SK-MEL-5 (cell line): ENCODE results near the gene SYCP3. TPM values are rescaled to one million over a fixed set of nuclear protein-coding genes. Genes with fewer than 3 reads are reported as not detected.
"Not testable (repeated sequence)": the region's sequence is repeated elsewhere in the genome, so short reads cannot be mapped to it uniquely, and the experiment has no call there.

Source experiments
- DNase-seq: peaks from one replicate; pipeline ENCODE4 v3.0.0-alpha.2; 2016; ENCODE audit warnings: low read depth, low spot score
- in situ Hi-C: cut with HindIII; loops from 2 replicates; pipeline ENCODE4 v1.10.0; 2016; ENCODE audit warnings: low sequenced_read_pairs, high pct_unique_total_duplicates, low pct_unique_long_range_greater_than_20kb
- total RNA-seq: library from RNA; depleted of rRNA; stranded (reverse); fragments of >200 nt; shearing (Covaris generic); gene quantifications from 2 replicates; pipeline ENCODE4 v1.2.3, GENCODE V29; 2014

SYCP3 gene
- total RNA-seq, 1 experiment from 2014 or later: 0.63 TPM

DNA sequence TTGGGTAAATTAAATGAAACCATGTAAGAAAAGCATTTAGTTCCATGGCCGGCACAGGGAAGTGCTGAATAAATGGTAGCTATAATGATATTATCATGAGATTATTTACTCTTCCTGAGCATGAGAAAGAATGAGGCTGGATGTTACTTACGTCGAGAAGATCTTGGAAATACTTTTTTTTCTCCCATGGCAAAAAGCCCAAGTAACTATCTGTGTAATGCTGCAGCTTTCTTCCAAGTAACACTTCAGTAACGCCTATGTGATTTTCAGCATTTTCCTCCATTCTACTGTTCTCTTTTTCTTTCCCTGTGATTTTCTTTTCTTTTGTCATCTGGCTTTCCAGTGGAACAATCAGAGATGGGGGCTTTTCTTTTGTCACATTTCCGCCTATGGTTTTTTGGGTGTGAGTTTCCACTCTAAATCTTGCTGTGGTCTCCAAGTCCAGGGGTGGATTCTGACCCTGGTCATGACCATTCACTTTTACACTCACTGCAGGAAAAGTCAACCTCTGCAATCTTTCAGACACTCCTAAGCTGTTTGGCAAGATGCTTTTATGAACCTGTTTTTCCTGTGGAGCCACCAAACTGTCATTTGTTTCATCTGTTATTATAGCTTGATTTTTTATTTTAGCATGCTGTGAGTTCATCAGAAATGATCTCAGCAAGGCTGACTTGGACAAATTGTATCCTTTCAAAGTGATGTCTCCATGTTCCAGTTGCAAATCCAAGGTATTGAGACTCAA lies 25.0 kb upstream of the SYCP3 start:
- in situ Hi-C loops: no loop called here
- DNase-seq: no peak

DNA sequence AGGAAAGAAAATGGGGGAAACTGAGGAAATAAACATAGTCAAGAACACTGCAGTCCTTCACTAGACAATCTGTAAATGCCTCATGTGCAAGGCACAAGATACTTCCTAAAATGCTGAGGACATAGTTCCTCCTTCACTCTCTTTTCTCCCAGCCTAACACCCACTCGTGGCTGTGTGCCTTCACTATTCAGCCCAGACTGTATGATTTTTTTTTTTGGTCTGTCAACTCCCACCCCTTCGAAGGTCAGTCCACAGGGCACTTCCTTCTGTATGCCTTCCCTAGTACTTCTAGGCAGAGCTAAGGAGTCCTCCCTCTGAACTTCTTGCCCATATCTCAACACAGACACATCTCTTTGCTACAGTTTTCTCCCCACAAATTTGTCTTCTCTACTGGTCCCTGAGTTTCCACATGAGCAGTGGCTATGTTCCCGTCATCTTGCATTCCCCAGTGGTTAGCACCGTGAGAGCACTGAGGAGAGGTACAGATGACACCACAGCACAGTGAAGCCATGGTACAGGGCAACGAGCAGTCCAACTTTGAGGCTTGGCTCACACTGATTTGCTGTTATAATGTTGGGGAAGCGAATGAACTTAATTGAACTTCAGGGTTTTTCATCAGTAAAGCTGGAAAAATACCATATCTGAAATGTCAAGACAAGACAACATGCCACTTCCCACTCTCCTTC lies 24.1 kb upstream of the SYCP3 start:
- in situ Hi-C loops: no loop called here
- DNase-seq: no peak

DNA sequence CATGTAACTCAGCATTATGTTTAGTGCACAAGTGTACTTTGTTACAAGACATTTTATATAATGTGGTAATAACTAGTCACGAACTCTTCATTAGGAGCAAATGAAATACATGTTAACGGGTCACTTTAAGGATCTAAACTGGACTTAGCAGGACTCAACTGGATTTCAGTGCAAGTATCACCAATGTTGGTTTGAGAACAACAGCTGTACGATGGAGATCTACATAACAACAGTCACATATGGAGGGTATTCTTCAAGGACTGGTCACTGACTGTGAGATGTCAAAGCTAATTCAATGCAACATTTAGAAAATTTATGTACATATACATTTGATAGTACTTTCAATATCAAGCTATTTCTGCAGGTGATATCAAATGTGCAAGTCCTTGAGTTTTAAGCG lies 22.5 kb upstream of the SYCP3 start:
- DNase-seq: no peak
- in situ Hi-C loops: no loop called here

DNA sequence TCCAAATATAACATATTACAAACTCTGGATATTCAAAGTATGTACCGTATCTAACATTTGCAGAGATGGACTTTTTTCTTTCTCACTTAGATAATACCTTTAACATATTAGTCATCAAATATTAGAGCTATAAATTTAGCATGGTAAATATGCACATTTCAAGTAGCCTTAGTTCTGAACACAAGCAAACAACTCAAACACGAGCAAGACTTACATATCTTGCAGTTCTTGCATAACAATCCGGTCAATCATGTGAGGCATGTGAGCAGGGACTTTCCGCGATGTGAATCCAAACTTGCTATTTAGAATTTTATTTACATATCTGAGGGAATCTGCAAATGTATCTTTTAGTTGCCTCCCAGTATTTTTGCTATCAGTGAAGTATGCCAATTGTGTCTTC lies 22.1 kb upstream of the SYCP3 start:
- DNase-seq: no peak
- in situ Hi-C loops: no loop called here

DNA sequence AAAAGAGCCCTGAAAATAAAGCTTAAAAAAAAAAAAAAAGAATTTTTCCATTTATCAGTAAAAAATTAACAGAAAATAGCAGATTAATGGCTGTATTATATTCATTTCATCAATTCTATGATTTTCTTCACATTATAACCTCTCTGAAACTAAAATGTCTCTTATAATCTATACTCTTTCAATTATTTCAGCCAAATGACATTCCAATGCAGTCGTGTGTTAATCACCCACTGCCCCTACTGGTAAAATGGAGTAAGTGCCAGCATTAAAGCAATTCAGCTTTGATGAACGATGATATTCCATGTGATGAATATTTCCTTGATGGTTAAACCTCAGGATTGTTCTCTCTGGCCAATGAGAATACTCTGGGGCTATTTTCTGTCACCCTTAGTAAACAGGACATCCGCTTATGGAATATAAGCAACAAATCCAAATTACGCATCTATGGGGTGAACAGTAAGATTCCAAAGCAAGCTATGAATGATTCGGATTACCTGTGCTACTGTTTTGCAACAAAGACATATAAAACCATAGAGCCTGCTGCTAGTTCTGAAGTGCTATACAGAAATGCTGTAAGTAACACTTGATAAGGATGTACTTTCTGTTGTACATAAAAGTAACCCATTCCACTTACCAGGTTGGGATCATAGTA lies 20.3 kb upstream of the SYCP3 start:
- in situ Hi-C loops: no loop called here
- peak; percentile 72 for DNase-seq

DNA sequence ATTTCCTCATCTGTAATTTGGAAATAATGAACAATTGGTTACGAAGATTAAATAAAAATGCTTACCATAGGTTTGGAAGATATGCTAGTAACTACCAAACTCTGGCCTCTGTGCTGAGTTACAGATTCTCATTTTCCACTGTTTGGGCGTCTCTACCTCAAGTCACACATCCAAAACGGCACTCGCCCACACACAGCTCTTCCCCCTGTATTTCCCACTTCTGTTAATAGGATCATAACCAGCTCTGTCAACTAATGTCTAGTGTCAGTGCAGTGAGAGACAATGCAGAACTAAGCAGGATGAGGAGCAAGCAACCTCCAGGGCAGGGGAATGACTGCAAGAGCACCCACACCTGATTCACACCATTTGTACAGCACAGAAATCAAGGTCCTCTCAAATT lies 10.9 kb upstream of the SYCP3 start:
- in situ Hi-C loops: no loop called here
- no peak for DNase-seq

DNA sequence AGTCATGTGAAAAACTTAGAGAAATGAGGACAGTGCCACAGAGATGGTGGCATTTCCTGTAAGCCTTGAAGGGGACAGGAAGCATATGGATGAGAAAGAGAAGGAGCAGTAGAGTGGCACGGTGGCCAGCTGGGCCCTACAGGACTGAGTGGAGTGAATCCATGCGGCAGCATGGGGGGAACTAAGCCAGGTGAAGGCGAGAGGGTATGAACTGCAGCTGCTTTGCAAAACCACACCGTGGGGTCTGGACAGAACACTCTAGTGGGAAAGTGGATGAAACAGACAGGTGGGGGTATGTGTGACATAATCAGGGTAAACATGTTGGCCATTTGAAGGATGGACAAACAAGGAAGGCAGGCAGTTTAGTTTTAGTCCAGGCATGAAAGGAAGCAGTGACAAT lies 10.4 kb upstream of the SYCP3 start:
- no peak for DNase-seq
- in situ Hi-C loops: no loop called here

DNA sequence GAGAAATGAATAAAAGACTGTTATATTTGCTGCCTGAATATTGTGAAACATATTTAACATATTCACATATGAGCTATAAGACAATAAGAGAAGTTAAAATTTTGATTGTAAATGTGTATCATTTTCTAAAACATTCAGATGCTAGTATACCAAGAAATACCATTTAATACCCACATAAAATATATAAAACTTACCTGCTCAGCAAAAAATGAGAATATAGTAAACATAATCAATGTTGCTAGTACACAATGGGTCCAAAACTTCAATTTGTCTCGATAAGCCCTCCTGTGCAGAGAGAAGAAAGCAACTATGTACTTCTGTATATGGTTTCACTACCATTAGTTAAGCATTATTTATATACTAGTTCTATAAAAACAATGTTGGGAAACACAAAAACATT lies 9.6 kb upstream of the SYCP3 start:
- in situ Hi-C loops: no loop called here
- DNase-seq: no peak

DNA sequence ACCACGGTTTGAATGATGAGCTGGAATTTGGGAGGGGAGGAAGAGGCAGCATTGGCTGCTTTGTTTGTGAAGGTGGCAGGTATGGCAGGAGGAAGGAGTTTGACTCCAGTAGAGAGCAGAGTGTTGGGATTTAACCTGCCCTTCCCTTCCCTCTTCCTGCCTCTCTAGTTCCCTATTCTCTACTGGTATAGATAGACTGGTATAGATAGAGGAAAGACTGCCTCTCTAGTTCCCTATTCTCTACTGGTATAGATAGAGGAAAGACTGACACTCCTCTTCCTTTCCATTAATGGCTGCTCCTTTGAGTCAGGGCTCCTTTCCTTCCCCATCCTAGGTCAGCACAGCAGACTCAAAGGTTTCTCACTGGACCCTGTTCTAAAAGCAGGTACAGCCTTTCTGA lies 8.4 kb upstream of the SYCP3 start:
- no peak for DNase-seq
- in situ Hi-C loops: no loop called here

DNA sequence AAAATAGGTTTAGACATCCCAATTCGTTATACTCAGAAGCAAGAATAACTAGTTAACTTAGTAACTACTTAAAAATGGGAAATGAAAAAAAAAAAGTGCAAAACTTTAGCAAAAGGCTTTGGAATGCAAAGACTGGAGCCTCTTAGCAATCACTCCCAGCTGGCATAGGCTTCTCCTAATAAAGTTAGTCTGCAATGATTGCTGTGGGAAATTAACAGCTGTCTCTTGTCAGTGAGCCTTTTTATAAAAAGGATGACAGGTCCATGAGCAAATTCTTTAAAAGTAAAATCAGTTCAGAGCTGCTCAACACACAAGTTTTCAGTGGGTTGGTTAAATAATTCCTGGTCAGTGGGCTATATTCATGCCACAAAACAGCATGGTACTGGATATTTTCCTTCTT lies 7.4 kb upstream of the SYCP3 start:
- no peak for DNase-seq
- in situ Hi-C loops: no loop called here

DNA sequence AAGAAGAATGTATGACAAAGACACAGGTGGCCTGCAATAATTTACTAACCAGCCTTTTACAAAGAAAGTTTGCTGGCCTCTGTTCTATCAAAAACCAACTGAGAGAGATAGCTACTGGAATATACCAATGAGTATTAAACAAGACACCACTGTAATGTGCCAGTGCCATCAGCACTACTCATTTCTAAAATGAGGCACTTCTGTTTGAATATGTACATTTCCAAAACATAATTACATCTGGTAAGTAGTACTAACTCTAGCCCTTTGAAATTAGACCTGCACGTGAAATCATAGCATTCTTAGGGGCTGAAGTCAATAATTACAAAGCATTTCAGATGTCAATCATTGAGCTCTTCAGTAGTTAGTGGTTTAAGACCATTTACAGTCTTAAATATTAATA lies 6.9 kb upstream of the SYCP3 start:
- DNase-seq: no peak
- in situ Hi-C loops: no loop called here

DNA sequence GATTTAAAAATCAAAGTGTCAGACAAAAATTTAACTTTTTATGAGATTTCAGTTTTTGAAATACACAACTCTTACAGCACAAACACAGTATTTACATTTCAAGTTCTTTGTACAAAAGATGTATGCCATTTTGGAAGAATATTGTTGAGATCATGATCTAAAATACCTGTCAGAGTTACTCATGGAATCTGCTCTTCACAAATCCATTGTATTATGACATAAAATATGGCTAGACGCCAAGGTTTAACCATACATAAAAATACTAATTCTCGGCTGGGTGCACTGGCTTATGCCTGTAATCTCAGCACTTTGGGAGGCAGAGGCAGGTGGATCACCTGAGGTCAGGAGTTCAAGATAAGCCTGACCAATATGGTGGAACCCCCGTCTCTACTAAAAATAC lies 6.2 kb upstream of the SYCP3 start:
- DNase-seq: no peak
- in situ Hi-C loops: no loop called here

DNA sequence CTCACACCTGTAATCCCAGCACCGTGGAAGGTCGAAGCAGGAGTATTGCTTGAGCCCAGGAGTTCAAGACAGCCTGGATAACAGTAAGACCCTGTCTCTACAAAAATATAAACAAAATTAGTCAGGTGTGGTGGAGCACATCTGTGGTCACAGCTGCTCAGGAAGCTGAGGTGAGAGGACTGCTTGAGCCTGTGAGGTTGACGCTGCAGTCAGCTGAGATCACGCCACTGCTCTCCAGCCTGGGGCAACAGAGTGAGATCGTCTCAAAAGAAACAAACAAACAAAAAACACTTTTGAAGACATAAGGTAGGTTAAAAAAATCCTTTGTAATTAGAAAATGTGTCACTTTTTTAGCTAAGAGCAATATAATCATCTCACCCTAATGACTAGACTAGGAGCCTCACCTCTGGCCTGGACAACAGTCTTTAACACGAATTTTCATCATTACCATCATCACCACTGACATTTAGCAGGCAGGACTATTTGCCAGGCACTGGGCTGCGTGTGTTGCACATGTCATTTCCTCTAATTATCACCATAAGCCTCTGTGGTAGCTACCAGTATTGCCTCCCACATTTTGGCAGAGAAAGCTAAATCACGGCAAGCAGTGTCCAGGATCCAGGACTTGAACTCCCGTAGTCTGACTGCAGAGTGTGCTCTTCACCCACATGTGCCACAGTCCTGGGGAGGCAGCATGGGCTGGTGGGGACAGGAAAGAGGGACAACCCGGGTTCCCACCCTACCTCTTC lies 4.6 kb upstream of the SYCP3 start:
- DNase-seq: peak; percentile 19
- in situ Hi-C loops: no loop called here

DNA sequence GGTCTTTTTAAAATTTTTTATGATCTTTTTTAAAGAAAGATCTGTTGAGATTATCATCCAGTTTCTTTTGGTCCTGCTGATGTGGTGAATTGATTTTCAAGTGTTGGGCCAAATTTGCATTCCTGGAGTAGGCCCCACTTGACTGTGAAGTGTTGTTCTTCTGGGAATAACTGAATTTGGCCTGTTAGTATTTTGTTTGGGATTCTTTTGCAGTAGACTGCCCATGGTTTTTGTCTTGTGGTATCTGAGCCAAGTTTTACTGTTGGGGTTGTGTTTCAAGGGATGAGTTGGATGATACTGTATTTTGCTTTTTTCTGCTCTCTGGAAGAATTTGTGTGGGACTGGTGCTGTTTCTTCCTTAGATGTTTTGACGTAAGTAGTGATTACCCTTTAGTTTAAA lies 4.0 kb upstream of the SYCP3 start:
- in situ Hi-C loops: no loop called here

DNA sequence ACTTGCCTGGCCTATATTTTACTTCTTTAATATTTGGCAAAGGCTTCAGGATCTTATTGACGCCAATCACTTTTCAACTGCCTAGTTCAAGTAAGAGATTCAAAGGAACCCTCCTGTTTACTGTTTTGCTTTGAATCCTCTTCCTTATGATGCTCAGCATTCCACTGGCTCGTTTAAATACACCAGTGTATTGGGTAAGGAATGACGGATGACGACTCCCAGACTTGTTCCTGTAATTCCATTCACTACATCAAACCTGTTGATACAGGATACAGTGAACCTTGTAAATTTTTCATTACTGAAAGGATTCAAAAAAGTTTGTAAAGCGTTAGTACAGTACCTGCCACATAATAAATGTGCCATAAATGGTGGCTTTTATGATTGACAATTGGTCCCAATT lies 1.7 kb upstream of the SYCP3 start:
- in situ Hi-C loops: no loop called here
- no peak for DNase-seq

More for the DNA sequence above, 4.0 kb upstream of the SYCP3 start:
- DNase-seq: no peak

DNA sequence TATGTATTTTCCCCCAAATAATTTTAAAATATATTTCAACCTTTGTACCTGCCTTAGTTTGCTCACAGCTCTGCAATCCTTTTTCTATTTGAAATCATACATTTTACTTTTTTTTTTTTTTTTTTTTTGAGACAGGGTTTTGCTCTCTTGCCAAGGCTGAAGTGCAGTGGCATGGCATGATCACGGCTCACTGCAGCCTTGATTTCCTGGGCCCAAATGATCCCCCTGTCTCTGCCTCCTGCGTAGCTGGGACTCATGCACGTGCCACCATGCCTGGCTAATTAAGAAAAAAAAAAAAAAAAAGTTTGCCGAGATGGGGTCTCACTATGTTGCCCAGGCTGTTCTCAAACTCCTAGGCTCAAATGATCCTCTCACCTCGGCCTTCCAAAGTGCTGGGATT lies 1.3 kb upstream of the SYCP3 start:
- in situ Hi-C loops: no loop called here
- DNase-seq: no peak

DNA sequence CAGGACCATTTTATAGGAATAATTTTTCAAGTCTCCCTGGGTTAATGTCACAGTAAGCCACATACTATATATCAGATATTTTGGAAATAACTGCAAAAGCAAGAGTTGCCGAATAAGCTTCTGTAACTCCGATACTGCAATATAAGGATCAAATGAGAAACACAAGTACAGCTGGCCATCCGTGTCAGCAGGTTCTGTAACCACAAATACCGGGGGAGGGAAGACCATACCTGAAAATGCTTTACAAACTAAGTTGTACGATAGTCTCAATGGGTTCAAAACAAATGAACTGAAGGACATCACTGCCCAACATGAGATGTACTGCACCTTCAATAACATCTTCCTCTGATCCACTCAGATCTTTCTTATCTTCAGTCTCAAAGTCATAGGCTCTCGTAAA lies 1.8 kb downstream of the SYCP3 start:
- DNase-seq: no peak
- in situ Hi-C loops: no loop called here

DNA sequence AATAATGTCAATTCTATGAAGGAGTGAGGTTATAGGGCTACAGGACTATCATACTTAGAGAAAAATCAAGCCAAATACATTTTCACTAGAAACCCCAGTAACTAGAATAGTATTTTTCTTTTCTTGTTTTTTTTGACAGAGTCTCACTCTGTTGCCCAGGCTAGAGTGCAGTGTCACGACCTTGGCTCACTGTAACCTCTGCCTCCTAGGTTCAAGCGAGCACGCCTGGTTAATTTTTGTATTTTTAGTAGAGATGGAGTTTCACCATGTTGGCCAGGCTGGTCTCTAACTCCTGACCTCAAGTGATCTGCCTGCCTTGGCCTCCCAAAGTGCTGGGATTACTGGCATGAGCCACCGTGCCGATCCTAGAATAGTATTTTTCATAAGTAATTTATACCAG lies 4.8 kb downstream of the SYCP3 start:
- in situ Hi-C loops, DNase-seq: not testable (repeated sequence)
